SK-N-SH treated with all-trans-retinoic acid at 6 μM for 48 hours (cell line): Measurements from ENCODE around the gene SLC13A2.

Experiments used
- ATAC-seq: fragments of 200-7000 bp; cut with Tn5 transposase; 3 replicates; pipeline ENCODE4 v1.9.1; 2020; ENCODE audit warnings: mild to moderate bottlenecking, moderate library complexity
- ARNTL ChIP-seq: fragments of 450-650 bp; formaldehyde crosslinking; IDR thresholded peaks from 2 replicates; pipeline ENCODE4 v1.5.0; 2020; ENCODE audit warnings: low read depth, mild to moderate bottlenecking, moderate library complexity, borderline replicate concordance
- BACH2 ChIP-seq: fragments of 250-450 bp; sonication (Bioruptor Pico); IDR thresholded peaks from 2 replicates; pipeline ENCODE4 v1.9.0; 2021; ENCODE audit warnings: mild to moderate bottlenecking, borderline replicate concordance
- CREB5 ChIP-seq: fragments of 250-450 bp; sonication (Bioruptor Pico); IDR thresholded peaks from 2 replicates; pipeline ENCODE4 v1.5.1; 2020; ENCODE audit warnings: low read depth, mild to moderate bottlenecking, moderate library complexity
- CSDC2 ChIP-seq: fragments of 250-450 bp; sonication (Bioruptor Pico); IDR thresholded peaks from 2 replicates; pipeline ENCODE4 v1.5.0; 2020; ENCODE audit warnings: mild to moderate bottlenecking, moderate library complexity
- CSRNP3 ChIP-seq: fragments of 250-450 bp; sonication (Bioruptor Pico); IDR thresholded peaks from 2 replicates; pipeline ENCODE4 v1.5.1; 2021; ENCODE audit warnings: mild to moderate bottlenecking, moderate library complexity
- ESRRG ChIP-seq: fragments of 250-450 bp; sonication (Bioruptor Pico); IDR thresholded peaks from 2 replicates; pipeline ENCODE4 v1.6.1; 2021; ENCODE audit warnings: mild to moderate bottlenecking
- GLIS3 ChIP-seq: fragments of 250-450 bp; sonication (Bioruptor Pico); IDR thresholded peaks from 2 replicates; pipeline ENCODE4 v1.5.0; 2020; ENCODE audit warnings: mild to moderate bottlenecking, moderate library complexity
- ISL1 ChIP-seq: fragments of 250-450 bp; sonication (Bioruptor Pico); IDR thresholded peaks from 2 replicates; pipeline ENCODE4 v2.1.2; 2022; ENCODE audit warnings: mild to moderate bottlenecking, moderate library complexity
- OSR1 ChIP-seq: fragments of 250-450 bp; sonication (Bioruptor Pico); IDR thresholded peaks from 2 replicates; pipeline ENCODE4 v1.8.0; 2022; ENCODE audit warnings: moderate library complexity, mild to moderate bottlenecking, inconsistent platforms
- PATZ1 ChIP-seq: fragments of 250-450 bp; sonication (Bioruptor Pico); IDR thresholded peaks from 2 replicates; pipeline ENCODE4 v1.8.0; 2020; ENCODE audit warnings: mild to moderate bottlenecking, moderate library complexity, borderline replicate concordance
- POU6F1 ChIP-seq: fragments of 250-450 bp; sonication (Bioruptor Pico); IDR thresholded peaks from 2 replicates; pipeline ENCODE4 v1.8.0; 2021; ENCODE audit warnings: low read depth, mild to moderate bottlenecking, moderate library complexity, borderline replicate concordance
- SNAI2 ChIP-seq: fragments of 250-450 bp; sonication (Bioruptor Pico); IDR thresholded peaks from 2 replicates; pipeline ENCODE4 v1.5.0; 2020; ENCODE audit warnings: mild to moderate bottlenecking, moderate library complexity
- TCF4 ChIP-seq: fragments of 250-450 bp; sonication (Bioruptor Pico); IDR thresholded peaks from 2 replicates; pipeline ENCODE4 v1.8.0; 2021; ENCODE audit warnings: mild to moderate bottlenecking, moderate library complexity, borderline replicate concordance
- TOX ChIP-seq: fragments of 250-450 bp; sonication (Bioruptor Pico); IDR thresholded peaks from 2 replicates; pipeline ENCODE4 v1.8.0; 2021; ENCODE audit warnings: mild to moderate bottlenecking, moderate library complexity, borderline replicate concordance
- TSHZ2 ChIP-seq: fragments of 250-450 bp; sonication (Bioruptor Pico); IDR thresholded peaks from 2 replicates; pipeline ENCODE4 v1.5.0; 2020; ENCODE audit warnings: mild to moderate bottlenecking, moderate library complexity
- ZC3H10 ChIP-seq: fragments of 250-450 bp; sonication (Bioruptor Pico); IDR thresholded peaks from 2 replicates; pipeline ENCODE4 v1.5.1; 2021; ENCODE audit warnings: mild to moderate bottlenecking, moderate library complexity
- ZFP3 ChIP-seq: fragments of 250-450 bp; sonication (Bioruptor Pico); IDR thresholded peaks from 2 replicates; pipeline ENCODE4 v1.5.0; 2020; ENCODE audit warnings: mild to moderate bottlenecking, moderate library complexity
- ZFP30 ChIP-seq: fragments of 450-650 bp; formaldehyde crosslinking; IDR thresholded peaks from 2 replicates; pipeline ENCODE4 v1.5.0; 2022; ENCODE audit warnings: mild to moderate bottlenecking, moderate library complexity
- ZNF565 ChIP-seq: fragments of 450-650 bp; formaldehyde crosslinking; conservative IDR thresholded peaks from 2 replicates; pipeline ENCODE4 v1.5.0; 2020; ENCODE audit warnings: low read depth, mild to moderate bottlenecking, moderate library complexity
- ZNF70 ChIP-seq: fragments of 450-650 bp; formaldehyde crosslinking; IDR thresholded peaks from 2 replicates; pipeline ENCODE4 v1.5.0; 2020; ENCODE audit warnings: mild to moderate bottlenecking, moderate library complexity
- ZNF8 ChIP-seq: fragments of 450-650 bp; formaldehyde crosslinking; IDR thresholded peaks from 2 replicates; pipeline ENCODE4 v1.5.0; 2020; ENCODE audit warnings: mild to moderate bottlenecking, moderate library complexity

The SLC13A2 gene

GRCh38 chr17:28447396-28447760 lies 26.1 kb upstream of the SLC13A2 start (continued):
- no peak for TF ChIP-seq PATZ1 (CRISPR knock-in tag)
- no peak for TF ChIP-seq SNAI2 (CRISPR knock-in tag)
- TF ChIP-seq TSHZ2 (CRISPR knock-in tag): no peak
- no peak for TF ChIP-seq ZFP3
- no peak for TF ChIP-seq ISL1
- no peak for TF ChIP-seq TOX (CRISPR knock-in tag)

GRCh38 chr17:28449859-28450258 lies 23.6 kb upstream of the SLC13A2 start:
- TF ChIP-seq CSRNP3 (CRISPR knock-in tag) (no peak), OSR1 (CRISPR knock-in tag) (no peak), ZNF8 (CRISPR knock-in tag) (no peak), CREB5 (CRISPR knock-in tag) (no peak), ARNTL (no peak), ZNF70 (CRISPR knock-in tag) (no peak), SNAI2 (CRISPR knock-in tag) (no peak), GLIS3 (CRISPR knock-in tag) (no peak), ZFP3 (no peak), TOX (CRISPR knock-in tag) (no peak), ZNF565 (no peak), TSHZ2 (CRISPR knock-in tag) (no peak), POU6F1 (CRISPR knock-in tag) (no peak)
- TF ChIP-seq, all 23 proteins: peak for 0
- no peak for ATAC-seq

- no peak for ATAC-seq
- TF ChIP-seq TSHZ2 (CRISPR knock-in tag): no peak
- no peak for TF ChIP-seq CSDC2 (CRISPR knock-in tag)
- no peak for TF ChIP-seq ZNF70 (CRISPR knock-in tag)
- TF ChIP-seq ZC3H10 (CRISPR knock-in tag): no peak
- TF ChIP-seq TCF4 (CRISPR knock-in tag): no peak
- TF ChIP-seq ESRRG (CRISPR knock-in tag): no peak
- TF ChIP-seq ZFP3: no peak
- TF ChIP-seq CREB5 (CRISPR knock-in tag): no peak
- no peak for TF ChIP-seq ARNTL
- TF ChIP-seq ZFP30 (CRISPR knock-in tag): no peak
- TF ChIP-seq BACH2: no peak
- no peak for TF ChIP-seq OSR1 (CRISPR knock-in tag)
These were observed 15.6 kb upstream of the SLC13A2 start for GRCh38 chr17:28457890-28458289.
